Activated CD4-positive, alpha-beta T cell treated with anti-CD3 and anti-CD28 coated beads for 36 hours (primary cell): ENCODE results near the gene SUSD3. TPM values are rescaled to one million over a fixed set of nuclear protein-coding genes. Genes with fewer than 3 reads are reported as not detected.
"Not testable (repeated sequence)": the region's sequence is repeated elsewhere in the genome, so short reads cannot be mapped to it uniquely, and the experiment has no call there.

Experiments used
- ATAC-seq: fragments of 200-7000 bp; cut with Tn5 transposase; one replicate; pipeline ENCODE4 v1.10.0; 2021; ENCODE audit warnings: mild to moderate bottlenecking, moderate library complexity
- CTCF ChIA-PET: fragments of 350-600 bp; sonication (Branson Sonifier 250); formaldehyde crosslinking; loops from one replicate; lab custom pipeline; 2021; ENCODE audit warnings: antibody characterized with exemption; lab: Charles Lee
- POLR2A ChIA-PET: fragments of 350-600 bp; sonication (Branson Sonifier 250); formaldehyde crosslinking; loops from one replicate; lab custom pipeline; 2021; ENCODE audit warnings: antibody characterized with exemption, inconsistent platforms; lab: Charles Lee
- DNase-seq: peaks from one replicate; pipeline ENCODE4 v3.0.0-alpha.2; 2020
- H3K27ac Mint-ChIP-seq: one replicate; pipeline ENCODE4 v1.8.0; 2021; ENCODE audit warnings: mixed read lengths
- H3K27me3 Mint-ChIP-seq: one replicate; pipeline ENCODE4 v1.8.0; 2021; ENCODE audit warnings: mixed read lengths
- H3K36me3 Mint-ChIP-seq: one replicate; pipeline ENCODE4 v1.8.0; 2021; ENCODE audit warnings: low read depth, mixed read lengths
- H3K4me1 Mint-ChIP-seq: one replicate; pipeline ENCODE4 v1.8.0; 2021; ENCODE audit warnings: mixed read lengths
- H3K4me3 Mint-ChIP-seq: one replicate; pipeline ENCODE4 v1.8.0; 2021; ENCODE audit warnings: mild to moderate bottlenecking, moderate library complexity, mixed read lengths
- H3K9me3 Mint-ChIP-seq: one replicate; pipeline ENCODE4 v1.8.0; 2021; ENCODE audit warnings: low read depth, mixed read lengths
- intact Hi-C, 2 experiments: fragments of 100-400 bp; cut with DNase I in 1 of 2; cut with micrococcal nuclease in 1 of 2; formaldehyde crosslinking; loops; one replicate each; pipeline versions ENCODE4 v1.14.2 to v1.15.1; 2022 to 2024; cut with DNase I, micrococcal nuclease
- total RNA-seq, 2 experiments: library from RNA; stranded (reverse); gene quantifications; one replicate each; pipeline ENCODE4 v1.2.3, GENCODE V29; 2021

SUSD3 gene
- total RNA-seq, 2 experiments from 2014 or later: 51.4 to 57.9 TPM

DNA sequence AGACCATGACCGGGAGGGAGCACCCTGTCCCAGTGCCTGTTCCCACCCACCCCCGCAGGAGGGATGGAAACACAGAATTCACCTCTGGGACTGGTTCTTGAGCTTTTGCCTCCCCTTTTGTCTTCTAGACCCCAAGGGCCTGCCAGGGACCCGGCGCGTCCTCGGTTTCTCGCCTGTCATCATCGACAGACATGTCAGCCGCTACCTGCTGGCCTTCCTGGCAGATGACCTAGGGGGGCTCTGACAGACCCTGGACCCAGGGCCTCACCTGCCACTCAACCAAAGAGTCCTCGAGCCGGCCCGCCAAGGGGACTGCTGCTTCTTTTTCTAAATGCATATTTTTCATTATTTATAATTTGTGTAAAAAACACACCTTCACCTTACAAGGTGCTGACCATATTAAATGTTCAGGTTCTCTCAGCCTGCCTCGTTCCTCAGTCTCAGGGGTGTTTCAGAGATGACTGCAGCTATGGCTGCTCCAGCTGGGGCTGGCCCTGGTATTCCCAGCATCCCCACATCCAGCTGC, 54.4 kb downstream of the SUSD3 start:
- ATAC-seq (no peak), DNase-seq (no peak)
- CTCF ChIA-PET: interaction anchor here (0.6 to 1.7 kb wide), 2 partner anchors 48 to 503 kb away, joined by 3 to 5 read pairs; no protein-coding TSS in a partner anchor
- H3K27ac Mint-ChIP-seq: no peak overlapping the region
- H3K27me3 Mint-ChIP-seq: no peaks in the 10 kb centered on the region
- peaks cover 12% of the 10 kb centered on the region for H3K36me3 Mint-ChIP-seq
- H3K9me3 Mint-ChIP-seq: no peaks in the 10 kb centered on the region
- H3K4me1 Mint-ChIP-seq: peaks cover 18% of the 10 kb centered on the region
- intact Hi-C loops: no loop called here
- POLR2A ChIA-PET: no interaction called here
- H3K4me3 Mint-ChIP-seq: no peak overlapping the region

DNA sequence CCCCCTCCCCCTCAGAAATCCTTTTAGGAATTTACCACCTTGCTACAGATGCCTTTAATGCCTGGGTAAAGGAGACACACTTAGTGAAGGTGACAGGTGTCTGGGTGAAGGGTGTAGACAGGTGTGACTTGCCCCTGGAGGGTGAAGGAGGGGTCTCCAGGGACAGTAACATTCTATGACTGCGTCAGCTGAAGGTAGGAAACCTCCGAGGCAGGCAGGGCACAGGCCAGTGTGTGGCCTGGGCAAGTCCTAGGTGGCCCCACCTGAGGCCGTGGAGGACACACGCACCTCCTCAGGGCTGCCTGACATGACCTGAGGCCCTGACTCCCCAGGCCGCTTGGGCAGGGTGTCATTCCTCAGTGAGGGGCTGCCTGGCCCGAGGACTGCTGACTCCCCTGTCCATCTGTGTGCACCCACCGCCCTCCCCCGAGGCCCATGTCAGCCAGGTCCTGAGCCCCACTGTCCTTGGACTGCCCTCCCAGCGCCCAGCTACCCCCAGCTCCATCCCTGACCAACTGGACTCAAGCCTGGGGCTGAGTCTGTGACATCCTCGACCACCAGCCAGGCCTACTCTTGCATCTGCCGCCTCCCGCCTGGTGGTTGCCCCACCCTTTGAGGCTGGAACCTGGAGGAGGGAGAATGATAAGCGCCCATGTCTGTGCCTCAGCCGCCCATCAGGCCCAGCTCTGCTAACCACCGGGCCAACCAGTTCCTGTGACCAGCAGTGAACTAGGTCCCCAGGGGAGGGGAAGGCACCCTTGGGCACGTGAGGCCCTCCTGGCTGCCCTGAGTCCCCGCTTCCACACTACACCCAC, 55.9 kb downstream of the SUSD3 start:
- DNase-seq: peak; percentile 6
- Mint-ChIP-seq H3K4me3 (no peak overlapping the region), H3K27ac (no peak overlapping the region), H3K36me3 (peaks cover 8% of the 10 kb centered on the region), H3K9me3 (no peaks in the 10 kb centered on the region), H3K4me1 (peaks cover 6% of the 10 kb centered on the region), H3K27me3 (no peaks in the 10 kb centered on the region)
- intact Hi-C loops: no loop called here
- CTCF ChIA-PET: no interaction called here
- POLR2A ChIA-PET: no interaction called here
- ATAC-seq: no peak

DNA sequence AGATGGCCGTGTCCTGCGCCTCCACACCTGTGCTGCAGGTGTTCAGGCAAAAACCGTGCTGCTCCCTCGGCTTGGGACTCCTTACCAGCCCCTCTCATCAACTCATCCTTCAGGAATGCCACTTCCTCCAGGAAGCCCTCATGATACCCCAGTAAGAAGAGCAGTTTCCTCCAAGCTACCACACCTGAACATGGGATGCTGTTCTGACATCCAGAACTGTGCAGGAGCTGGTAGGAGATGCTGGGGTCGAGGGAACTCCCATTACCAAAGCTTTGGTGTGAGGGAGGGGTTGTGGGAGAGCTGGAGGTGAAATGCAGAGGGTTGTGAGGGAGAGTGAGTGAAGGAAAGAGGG, 56.5 kb downstream of the SUSD3 start:
- H3K27me3 Mint-ChIP-seq: no peaks in the 10 kb centered on the region
- H3K9me3 Mint-ChIP-seq: no peaks in the 10 kb centered on the region
- no peak for ATAC-seq
- H3K4me3 Mint-ChIP-seq: no peak overlapping the region
- peaks cover 11% of the 10 kb centered on the region for H3K36me3 Mint-ChIP-seq
- H3K27ac Mint-ChIP-seq: no peak overlapping the region
- intact Hi-C loops: no loop called here
- H3K4me1 Mint-ChIP-seq: peaks cover 12% of the 10 kb centered on the region
- no peak for DNase-seq
- ChIA-PET POLR2A (no interaction called here), CTCF (no interaction called here)

DNA sequence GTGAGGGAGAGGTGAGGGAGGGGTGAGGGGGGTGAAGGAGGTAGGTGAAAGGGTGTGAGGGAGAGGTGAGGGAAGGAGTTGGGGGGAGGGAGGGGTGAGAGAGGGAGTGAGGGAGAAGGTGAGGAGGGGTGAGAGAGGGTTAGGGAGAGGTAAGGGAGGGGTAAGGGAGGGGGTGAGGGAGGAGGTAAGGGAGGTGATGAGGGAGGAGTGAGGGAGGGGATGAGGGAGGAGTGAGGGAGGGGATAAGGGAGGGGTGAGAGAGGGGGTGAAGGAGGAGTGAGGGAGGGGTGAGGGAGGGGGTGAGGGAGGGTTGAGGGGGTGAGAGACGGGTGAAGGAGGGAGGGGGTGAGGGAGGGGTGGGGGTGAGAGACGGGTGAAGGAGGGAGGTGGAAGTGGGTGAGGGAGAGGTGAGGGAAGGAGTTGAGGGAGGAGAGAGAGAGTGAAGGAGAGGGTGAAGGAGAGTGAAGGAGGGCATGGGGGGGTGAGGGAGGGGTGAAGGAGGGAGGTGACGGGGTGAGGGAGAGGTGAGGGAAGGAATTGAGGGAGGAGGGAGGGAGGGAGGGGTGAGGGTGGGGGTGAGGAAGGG, 57.1 kb downstream of the SUSD3 start:
- Mint-ChIP-seq H3K27me3 (no peaks in the 10 kb centered on the region), H3K4me1 (peaks cover 18% of the 10 kb centered on the region), H3K36me3 (peaks cover 16% of the 10 kb centered on the region), H3K4me3 (no peak overlapping the region), H3K27ac (no peak overlapping the region), H3K9me3 (no peaks in the 10 kb centered on the region)
- ChIA-PET POLR2A (no interaction called here), CTCF (no interaction called here)
- intact Hi-C loops: no loop called here
- ATAC-seq (no peak), DNase-seq (no peak)

DNA sequence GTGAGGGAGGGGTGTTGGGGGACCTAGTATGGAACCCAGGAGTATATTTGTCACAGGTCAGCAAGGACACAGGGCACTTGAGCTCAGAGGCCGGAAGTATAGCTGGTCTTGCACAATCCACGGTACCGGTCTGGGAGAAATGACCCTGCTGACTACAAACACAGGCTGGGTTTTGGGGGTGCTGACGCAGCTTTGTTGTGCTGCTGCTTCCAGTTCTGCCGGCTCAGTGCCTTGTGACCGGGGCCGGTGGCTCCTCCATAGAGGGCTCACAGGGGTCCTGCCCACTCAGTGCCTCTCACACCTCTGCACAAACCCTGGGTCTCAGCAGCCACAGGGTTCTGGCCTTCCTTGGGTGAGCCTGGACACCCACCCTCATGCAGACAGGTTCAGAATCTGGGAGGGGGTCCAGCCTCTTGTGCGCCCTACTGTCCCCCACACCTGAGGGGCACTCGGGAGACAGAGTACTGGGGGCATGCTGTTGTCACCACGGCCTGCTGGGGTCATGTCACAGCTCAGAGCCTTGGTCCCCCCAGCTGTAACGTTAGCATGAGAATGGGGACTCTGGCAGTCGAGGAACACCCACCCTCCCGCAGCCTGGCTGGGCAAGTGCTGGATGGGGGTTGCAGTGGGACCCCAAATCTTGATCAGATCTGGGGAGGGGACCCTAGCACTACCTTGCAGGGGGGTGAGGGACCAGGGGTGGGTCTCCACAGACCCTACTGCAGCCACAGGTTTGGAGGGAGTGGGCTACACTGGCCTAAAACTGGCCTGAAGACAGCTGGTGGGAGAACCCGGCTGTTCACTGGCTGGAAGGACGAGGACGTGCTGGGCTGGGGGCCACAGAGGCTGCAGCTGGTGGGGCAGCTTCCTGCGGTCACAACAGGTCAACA, 57.8 kb downstream of the SUSD3 start:
- ChIA-PET CTCF (interaction anchor here (1.0 kb wide), 1 partner anchor 10 kb away, joined by 5 read pairs; no protein-coding TSS in a partner anchor), POLR2A (no interaction called here)
- no peak overlapping the region for H3K4me3 Mint-ChIP-seq
- H3K36me3 Mint-ChIP-seq: peaks cover 10% of the 10 kb centered on the region
- ATAC-seq (no peak), DNase-seq (peak; percentile 10)
- no peaks in the 10 kb centered on the region for H3K9me3 Mint-ChIP-seq
- H3K4me1 Mint-ChIP-seq: peaks cover 22% of the 10 kb centered on the region
- intact Hi-C loops: no loop called here
- H3K27ac Mint-ChIP-seq: no peak overlapping the region
- H3K27me3 Mint-ChIP-seq: no peaks in the 10 kb centered on the region

DNA sequence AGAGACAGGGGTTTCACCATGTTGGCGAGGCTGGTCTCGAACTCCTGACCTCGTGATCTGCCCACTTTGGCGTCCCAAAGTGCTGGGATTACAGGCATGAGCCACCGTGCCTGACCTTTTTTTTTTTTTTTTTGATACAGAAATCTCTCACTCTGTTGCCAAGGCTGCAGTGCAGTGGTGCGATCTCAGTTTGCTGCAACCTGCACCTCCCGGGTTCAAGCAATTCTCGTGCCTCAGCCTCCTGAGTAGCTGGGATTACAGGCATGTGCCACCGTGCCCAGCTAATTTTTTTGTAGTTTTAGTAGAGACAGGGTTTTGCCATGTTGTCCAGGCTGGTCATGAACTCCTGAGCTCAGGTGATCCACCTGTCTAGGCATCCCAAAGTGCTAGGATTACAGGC, 59.0 kb downstream of the SUSD3 start:
- H3K27ac Mint-ChIP-seq, H3K4me3 Mint-ChIP-seq, H3K27me3 Mint-ChIP-seq, H3K9me3 Mint-ChIP-seq, DNase-seq, intact Hi-C loops, ATAC-seq: not testable (repeated sequence)
- Mint-ChIP-seq H3K4me1 (peaks cover 22% of the 10 kb centered on the region), H3K36me3 (peaks cover 11% of the 10 kb centered on the region)
- ChIA-PET CTCF (interaction anchor here (0.6 kb wide), 2 partner anchors 16 to 62 kb away, joined by 3 read pairs; no protein-coding TSS in a partner anchor), POLR2A (interaction anchor here (0.7 kb wide), 1 partner anchor 306 kb away, joined by 3 read pairs; no protein-coding TSS in a partner anchor)

DNA sequence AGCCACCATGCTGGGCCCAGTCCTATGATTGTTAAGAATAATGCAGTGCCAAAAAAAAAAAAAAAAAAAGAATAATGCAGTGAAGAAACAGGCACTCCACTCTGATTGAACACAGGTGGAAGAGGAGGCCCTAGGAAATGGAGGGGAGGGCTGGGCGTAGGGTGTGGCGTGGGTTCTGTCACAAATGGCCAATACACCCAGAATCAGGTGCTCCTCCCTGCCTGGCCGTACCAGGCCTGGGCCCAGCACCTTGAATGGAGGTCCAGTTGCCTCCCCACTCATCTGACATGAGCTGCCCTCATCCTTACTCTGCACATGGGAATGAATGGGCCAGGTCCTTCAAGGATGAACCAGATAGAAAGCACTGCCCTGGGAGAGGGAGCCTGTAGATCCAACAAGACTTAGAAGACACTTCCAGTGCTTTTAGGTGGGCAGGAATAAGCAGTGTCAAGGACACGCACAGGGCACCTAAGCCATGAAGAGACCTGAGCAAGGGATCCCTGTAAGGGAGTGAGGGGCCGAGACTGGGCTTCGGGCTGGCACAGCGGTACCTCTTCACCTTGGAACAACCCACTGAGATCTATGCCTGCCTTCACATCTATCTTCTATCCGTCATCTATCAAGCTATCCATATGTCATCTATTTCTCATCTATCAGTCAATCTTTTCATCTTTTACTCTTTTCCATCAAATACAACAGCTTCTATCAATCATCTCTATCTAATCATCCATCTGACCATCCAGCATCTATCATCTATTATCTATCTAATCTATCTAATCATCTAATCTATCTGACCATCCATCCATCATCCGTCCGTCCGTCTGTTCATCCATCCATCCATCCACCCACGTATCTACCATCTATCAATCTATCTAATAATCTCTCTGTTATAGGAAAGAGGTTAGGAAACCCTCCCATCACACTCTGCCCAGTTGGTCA, 59.7 kb downstream of the SUSD3 start:
- intact Hi-C loops: no loop called here
- no peak overlapping the region for H3K27ac Mint-ChIP-seq

DNA sequence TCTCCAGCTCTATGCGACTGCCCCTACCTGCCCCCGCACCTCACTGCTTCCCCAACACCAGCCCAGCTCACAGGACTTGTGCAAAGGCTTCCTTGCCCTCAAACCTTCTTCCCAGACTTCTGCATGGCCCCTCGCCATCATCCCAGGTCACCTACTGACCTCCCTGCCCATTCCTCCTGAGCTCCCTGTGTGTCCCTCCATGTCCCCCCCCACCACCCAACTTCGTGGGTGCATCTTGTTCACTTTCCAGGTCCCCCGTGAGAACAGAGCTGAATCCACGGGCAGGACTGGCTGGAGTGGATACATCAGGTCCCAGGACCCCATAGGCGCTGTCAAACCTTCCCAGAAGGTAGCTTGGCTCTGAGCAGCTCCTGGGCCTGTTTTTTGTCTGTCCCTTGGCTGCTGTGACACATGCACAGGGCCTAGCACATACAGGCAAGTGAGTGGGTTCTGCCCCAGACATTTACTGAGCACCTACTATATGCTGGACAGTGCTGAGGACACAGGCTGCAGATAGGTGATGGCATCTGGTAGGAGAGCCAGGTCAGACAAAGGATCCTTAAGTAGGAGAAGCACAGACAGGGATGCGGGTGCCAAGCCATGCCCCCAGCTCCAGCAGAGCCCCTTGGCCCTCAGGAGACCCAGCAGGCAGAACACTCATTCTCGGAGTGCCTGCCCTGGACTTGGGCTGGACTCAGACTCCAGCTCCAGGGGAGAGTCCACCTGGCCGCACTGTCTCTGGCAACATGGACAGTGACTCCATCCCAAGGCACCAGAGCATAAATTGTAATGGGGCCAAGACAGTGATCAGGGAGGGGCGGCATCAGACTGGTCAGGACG, 60.6 kb downstream of the SUSD3 start:
- Mint-ChIP-seq H3K27me3 (no peaks in the 10 kb centered on the region), H3K27ac (peak overlapping the region; percentile 73), H3K9me3 (no peaks in the 10 kb centered on the region), H3K36me3 (peaks cover 18% of the 10 kb centered on the region), H3K4me1 (peaks cover 22% of the 10 kb centered on the region), H3K4me3 (peak overlapping the region; percentile 0)
- ATAC-seq (no peak), DNase-seq (no peak)
- ChIA-PET CTCF (interaction anchor here (0.7 to 2.2 kb wide), 4 partner anchors 9 to 959 kb away, joined by 3 to 18 read pairs (median 4); no protein-coding TSS in a partner anchor), POLR2A (interaction anchor here (0.6 to 1.3 kb wide), 2 partner anchors 55 to 66 kb away, joined by 5 to 6 read pairs; no protein-coding TSS in a partner anchor)
- intact Hi-C loops: no loop called here

More for the DNA sequence above, 59.7 kb downstream of the SUSD3 start:
- H3K27me3 Mint-ChIP-seq: no peaks in the 10 kb centered on the region
- H3K9me3 Mint-ChIP-seq: no peaks in the 10 kb centered on the region
- H3K4me1 Mint-ChIP-seq: peaks cover 22% of the 10 kb centered on the region
- ATAC-seq: no peak
- ChIA-PET POLR2A (no interaction called here), CTCF (interaction anchor here (0.6 to 2.2 kb wide), 2 partner anchors 9 to 61 kb away, joined by 3 to 18 read pairs; no protein-coding TSS in a partner anchor)
- peaks cover 14% of the 10 kb centered on the region for H3K36me3 Mint-ChIP-seq
- DNase-seq: peak; percentile 6
- H3K4me3 Mint-ChIP-seq: peak overlapping the region; percentile 0

DNA sequence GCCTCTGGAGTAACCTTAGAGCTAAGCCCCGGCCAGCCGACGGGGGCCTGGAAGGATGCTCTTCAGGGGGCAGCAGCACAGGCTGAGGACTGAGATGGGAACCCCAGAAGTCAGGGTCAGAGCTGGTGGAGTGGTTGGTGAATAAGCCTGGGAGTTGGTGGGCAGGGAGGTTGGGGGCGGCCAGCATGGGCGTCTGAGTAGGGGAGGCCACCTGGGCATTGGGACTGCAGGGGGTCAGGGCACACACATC, 61.1 kb downstream of the SUSD3 start:
- ATAC-seq (no peak), DNase-seq (no peak)
- Mint-ChIP-seq H3K27me3 (no peaks in the 10 kb centered on the region), H3K4me3 (no peak overlapping the region), H3K27ac (peak overlapping the region; percentile 73), H3K36me3 (peaks cover 21% of the 10 kb centered on the region), H3K4me1 (peaks cover 22% of the 10 kb centered on the region), H3K9me3 (no peaks in the 10 kb centered on the region)
- ChIA-PET CTCF (interaction anchor here (0.6 to 2.2 kb wide), 6 partner anchors 8 to 116 kb away, joined by 3 to 18 read pairs (median 4); no protein-coding TSS in a partner anchor), POLR2A (interaction anchor here (1.3 kb wide), 1 partner anchor 55 kb away, joined by 5 read pairs; no protein-coding TSS in a partner anchor)
- intact Hi-C loops: no loop called here
